ENCODE data around the gene GDNF.

GDNF gene

DNA sequence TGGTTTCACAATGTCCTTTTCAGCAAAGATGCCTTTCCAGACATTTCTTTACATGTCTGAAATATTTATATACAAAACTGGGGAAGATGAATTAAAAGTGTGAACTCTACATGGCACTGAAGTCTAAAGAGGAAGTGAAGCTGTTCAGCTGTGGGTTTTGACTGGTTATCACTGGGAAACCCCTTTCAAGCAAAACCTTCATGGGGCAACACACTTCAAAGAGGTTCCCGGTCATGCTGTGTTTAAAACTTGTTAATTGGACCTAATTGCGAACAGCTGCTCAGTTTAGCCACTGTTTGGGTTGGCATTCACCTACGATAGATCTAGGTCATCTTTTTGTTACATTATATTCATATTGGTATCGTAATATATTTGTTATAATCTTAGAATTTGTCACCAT lies 20.0 kb upstream of the GDNF start:
- ATAC-seq (replicated peaks): peak; percentile 97 to 98
- no peak overlapping the region for H3K4me3 Mint-ChIP-seq
- DNase-seq: peak; percentile 14
- H3K4me1 Mint-ChIP-seq: no peaks in the 10 kb centered on the region
- H3K27me3 Mint-ChIP-seq: peaks cover 20 to 32% of the 10 kb centered on the region in 2 donors
- H3K36me3 Mint-ChIP-seq: no peaks in the 10 kb centered on the region
- no peak overlapping the region for H3K27ac Mint-ChIP-seq
- H3K9me3 Mint-ChIP-seq: peaks cover 3 to 4% of the 10 kb centered on the region in 2 donors

DNA sequence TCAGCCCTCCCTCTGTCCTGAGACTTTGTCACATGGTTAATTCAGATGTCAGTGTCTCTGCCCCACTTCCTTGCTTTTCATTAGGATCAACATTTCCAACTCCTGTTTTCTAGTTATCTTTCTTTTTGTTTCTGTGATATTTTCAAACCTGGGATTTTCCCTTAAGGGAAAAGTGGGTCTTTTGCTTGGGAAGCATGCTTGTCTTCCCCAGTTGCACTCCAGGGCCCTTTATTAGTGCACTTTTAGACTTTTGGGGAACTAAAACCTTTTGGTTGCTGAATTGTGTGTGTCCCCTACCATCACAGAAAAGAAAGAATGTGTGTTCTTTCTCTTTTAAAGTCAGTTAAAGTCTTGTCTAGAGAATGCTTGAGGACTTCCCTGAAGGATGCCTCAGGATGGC lies 18.4 kb upstream of the GDNF start:
- ATAC-seq (replicated peaks): no peak
- no peak overlapping the region for H3K4me3 Mint-ChIP-seq
- H3K36me3 Mint-ChIP-seq: no peaks in the 10 kb centered on the region
- H3K4me1 Mint-ChIP-seq: no peaks in the 10 kb centered on the region
- no peak overlapping the region for H3K27ac Mint-ChIP-seq
- peaks cover 18 to 22% of the 10 kb centered on the region in 2 donors for H3K27me3 Mint-ChIP-seq
- no peak for DNase-seq
- H3K9me3 Mint-ChIP-seq: peaks cover 4 to 7% of the 10 kb centered on the region in 2 donors

DNA sequence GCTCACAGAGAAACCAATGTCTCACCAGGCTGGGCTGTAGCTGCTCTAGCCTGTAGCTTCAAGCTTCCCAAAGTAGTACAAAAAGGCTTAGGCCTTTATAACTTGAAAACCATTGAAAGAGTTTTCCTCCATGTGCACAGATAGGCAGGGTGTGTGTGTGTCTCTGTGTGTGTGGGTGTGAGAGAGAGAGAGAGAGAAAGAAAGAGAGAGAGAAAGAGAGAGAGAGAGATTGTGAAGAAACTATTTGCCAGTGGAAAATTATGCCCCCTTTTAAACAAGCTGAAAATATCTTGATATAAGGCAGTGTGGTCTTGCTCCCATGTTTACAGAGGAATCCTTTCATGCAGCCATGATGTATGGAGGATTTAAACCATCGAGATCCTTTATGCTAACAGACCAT lies 17.9 kb upstream of the GDNF start:
- no peak overlapping the region for H3K4me3 Mint-ChIP-seq
- ATAC-seq (replicated peaks): no peak
- H3K36me3 Mint-ChIP-seq: no peaks in the 10 kb centered on the region
- peaks cover 4 to 7% of the 10 kb centered on the region in 2 donors for H3K9me3 Mint-ChIP-seq
- H3K4me1 Mint-ChIP-seq: no peaks in the 10 kb centered on the region
- H3K27me3 Mint-ChIP-seq: peaks cover 20 to 21% of the 10 kb centered on the region in 2 donors
- no peak overlapping the region for H3K27ac Mint-ChIP-seq
- DNase-seq: no peak

DNA sequence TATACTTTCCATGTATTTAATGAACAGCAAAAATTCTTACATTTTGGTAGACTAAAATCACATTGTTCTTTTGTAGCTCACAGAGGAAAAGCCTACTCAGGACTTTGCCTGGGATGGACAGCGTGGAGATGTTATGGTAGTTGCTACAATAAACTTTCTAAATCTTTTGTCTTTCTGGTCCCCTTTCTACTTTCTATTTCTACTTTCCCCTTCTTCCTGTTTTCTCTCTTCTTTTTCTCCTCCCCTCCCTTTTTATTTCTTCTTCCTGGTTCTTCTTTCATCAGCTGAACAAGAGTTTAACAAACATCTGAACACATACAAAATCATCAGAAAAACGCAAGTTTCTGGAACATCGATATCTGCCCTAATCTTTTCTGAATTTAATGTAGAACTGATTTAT lies 15.6 kb upstream of the GDNF start:
- no peak overlapping the region for H3K27ac Mint-ChIP-seq
- no peak overlapping the region for H3K4me3 Mint-ChIP-seq
- peaks cover 18 to 26% of the 10 kb centered on the region in 2 donors for H3K27me3 Mint-ChIP-seq
- ATAC-seq (replicated peaks) (no peak), DNase-seq (no peak)
- H3K36me3 Mint-ChIP-seq: no peaks in the 10 kb centered on the region
- peaks cover 4 to 9% of the 10 kb centered on the region in 2 donors for H3K9me3 Mint-ChIP-seq
- no peaks in the 10 kb centered on the region for H3K4me1 Mint-ChIP-seq

DNA sequence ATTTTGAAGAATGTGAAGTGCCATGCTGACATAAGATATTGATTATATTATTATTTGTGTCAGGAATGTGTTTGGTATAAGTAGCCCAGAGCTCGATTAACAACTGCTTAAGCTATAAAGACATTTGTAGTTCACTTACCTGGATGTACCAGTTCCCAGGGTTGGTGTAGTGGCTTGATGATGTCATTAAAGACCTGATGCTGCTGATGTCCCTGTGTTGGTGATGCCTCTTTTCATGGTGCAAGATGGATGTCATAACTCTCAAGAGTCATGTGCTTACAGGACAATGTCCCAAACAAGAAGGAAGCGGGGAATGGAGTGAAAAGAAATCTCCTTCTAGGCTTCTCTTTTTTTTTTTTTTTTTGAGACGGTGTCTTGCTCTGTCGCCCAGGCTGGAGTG lies 11.5 kb upstream of the GDNF start:
- peaks cover 4 to 8% of the 10 kb centered on the region in 2 donors for H3K9me3 Mint-ChIP-seq
- no peak overlapping the region for H3K4me3 Mint-ChIP-seq
- peaks cover 13 to 17% of the 10 kb centered on the region in 2 donors for H3K27me3 Mint-ChIP-seq
- ATAC-seq (replicated peaks) (no peak), DNase-seq (no peak)
- H3K4me1 Mint-ChIP-seq: no peaks in the 10 kb centered on the region
- no peak overlapping the region for H3K27ac Mint-ChIP-seq
- no peaks in the 10 kb centered on the region for H3K36me3 Mint-ChIP-seq

DNA sequence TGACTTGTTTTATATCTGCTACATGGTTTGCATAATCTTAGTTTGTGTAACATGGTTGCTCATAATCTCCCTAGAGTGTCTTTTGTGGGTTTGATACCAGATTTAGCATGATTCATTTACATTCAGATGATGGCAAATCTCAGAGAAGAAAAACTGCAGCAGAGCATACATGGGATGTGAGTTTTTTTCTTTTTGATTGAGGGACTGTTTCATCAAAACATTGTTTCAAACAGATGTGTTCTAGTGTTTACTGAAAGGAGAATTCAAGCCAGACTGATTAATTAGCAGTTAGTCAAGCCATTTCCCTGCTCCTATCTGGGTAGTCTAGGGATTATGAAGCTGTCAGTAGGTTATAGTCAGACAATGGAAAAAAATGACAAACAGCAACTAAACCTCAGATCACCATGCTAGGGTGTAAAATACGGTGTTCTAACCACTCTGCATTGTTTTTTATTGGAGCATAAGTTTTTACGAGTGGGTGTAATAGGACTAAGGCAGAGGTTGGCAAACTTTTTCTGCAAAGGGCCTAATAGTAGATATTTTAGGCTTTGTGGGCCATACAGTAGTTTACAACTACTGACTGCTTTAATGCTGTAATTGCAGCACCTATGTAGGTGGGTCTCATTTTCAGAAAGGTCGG lies 10.5 kb upstream of the GDNF start:
- no peaks in the 10 kb centered on the region for H3K36me3 Mint-ChIP-seq
- H3K4me1 Mint-ChIP-seq: no peaks in the 10 kb centered on the region
- ATAC-seq (replicated peaks) (no peak), DNase-seq (no peak)
- H3K27ac Mint-ChIP-seq: no peak overlapping the region
- peaks cover 14 to 20% of the 10 kb centered on the region in 2 donors for H3K27me3 Mint-ChIP-seq
- H3K4me3 Mint-ChIP-seq: no peak overlapping the region
- H3K9me3 Mint-ChIP-seq: peaks cover under 1 to 6% of the 10 kb centered on the region in 2 donors

DNA sequence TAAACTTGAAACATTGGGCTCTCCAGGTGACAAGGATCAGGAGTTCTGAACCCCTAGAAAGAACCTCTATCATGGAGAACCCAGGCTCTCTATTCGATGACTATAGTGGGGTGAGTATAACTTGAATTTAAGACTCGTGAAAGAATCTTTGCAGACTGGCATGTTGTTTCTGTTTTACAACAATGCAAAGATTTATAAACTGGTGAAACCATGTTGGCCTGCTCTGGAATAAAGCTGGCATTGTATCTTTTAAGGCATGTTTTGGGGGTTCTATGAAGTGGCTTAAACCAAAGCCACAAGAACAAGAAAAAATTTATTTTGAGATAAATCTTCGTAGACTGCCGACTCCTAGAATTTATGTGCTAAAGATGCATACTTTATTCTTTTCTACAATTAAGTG lies 9.8 kb upstream of the GDNF start:
- ATAC-seq (replicated peaks) (no peak), DNase-seq (no peak)
- Mint-ChIP-seq H3K27me3 (peaks cover 20 to 21% of the 10 kb centered on the region in 2 donors), H3K9me3 (peaks cover 0 to 5% of the 10 kb centered on the region in 2 donors), H3K36me3 (no peaks in the 10 kb centered on the region), H3K4me1 (no peaks in the 10 kb centered on the region), H3K4me3 (no peak overlapping the region), H3K27ac (no peak overlapping the region)

DNA sequence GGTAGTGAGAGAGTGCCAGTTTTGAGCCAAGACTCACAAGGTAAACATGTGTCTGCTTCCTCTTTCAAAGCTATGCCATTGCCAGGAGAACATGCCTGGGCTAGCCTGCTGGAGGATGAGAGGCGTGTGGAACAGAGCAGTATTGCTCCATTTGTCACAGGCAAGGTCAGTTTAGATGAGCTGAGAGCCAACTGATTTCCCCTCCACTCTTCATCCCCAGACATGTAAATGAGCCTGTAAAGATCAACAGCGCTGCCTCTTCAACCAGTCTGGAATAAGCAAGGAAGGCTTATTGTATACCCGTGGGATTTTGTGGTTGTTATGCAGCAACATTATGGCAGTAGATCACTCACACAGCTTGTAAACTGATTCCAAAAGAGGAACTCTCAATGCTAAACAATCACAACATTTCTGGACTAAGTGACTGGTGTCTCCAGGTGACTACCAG lies 8.2 kb upstream of the GDNF start:
- no peak overlapping the region for H3K4me3 Mint-ChIP-seq
- no peaks in the 10 kb centered on the region for H3K4me1 Mint-ChIP-seq
- ATAC-seq (replicated peaks) (peak; percentile 48 to 52), DNase-seq (no peak)
- no peak overlapping the region for H3K27ac Mint-ChIP-seq
- H3K27me3 Mint-ChIP-seq: peaks cover 19 to 36% of the 10 kb centered on the region in 2 donors
- H3K36me3 Mint-ChIP-seq: no peaks in the 10 kb centered on the region
- H3K9me3 Mint-ChIP-seq: peaks cover 0 to 2% of the 10 kb centered on the region in 2 donors

DNA sequence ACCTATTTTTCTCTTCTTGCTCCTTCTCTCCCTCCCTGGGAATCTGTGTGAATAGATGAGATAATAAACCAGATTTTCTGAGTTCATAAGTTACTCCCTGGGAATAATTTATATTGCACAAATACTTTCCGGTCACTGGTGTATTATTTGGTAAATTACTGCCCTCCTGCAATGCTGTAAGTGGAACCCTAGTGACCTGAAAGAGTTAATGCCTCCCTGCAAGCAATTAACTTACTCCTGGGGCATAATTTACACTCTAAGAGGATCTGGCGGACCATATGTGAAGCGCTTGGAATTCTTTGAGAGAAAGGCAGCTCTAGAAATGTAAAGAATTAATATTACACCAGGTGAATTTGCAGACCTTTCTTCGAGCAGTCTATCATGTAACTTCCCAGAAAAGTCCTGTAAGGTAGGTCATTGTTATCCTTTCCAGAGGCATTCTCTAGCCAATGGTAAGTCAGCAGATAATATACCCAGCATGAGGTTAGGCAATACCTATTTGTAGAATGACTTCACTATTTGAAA lies 7.0 kb upstream of the GDNF start:
- H3K27me3 Mint-ChIP-seq: peaks cover 24 to 43% of the 10 kb centered on the region in 2 donors
- no peaks in the 10 kb centered on the region for H3K4me1 Mint-ChIP-seq
- no peaks in the 10 kb centered on the region for H3K36me3 Mint-ChIP-seq
- H3K4me3 Mint-ChIP-seq: no peak overlapping the region
- DNase-seq (no peak), ATAC-seq (replicated peaks) (no peak)
- H3K27ac Mint-ChIP-seq: no peak overlapping the region
- no peaks in the 10 kb centered on the region for H3K9me3 Mint-ChIP-seq

DNA sequence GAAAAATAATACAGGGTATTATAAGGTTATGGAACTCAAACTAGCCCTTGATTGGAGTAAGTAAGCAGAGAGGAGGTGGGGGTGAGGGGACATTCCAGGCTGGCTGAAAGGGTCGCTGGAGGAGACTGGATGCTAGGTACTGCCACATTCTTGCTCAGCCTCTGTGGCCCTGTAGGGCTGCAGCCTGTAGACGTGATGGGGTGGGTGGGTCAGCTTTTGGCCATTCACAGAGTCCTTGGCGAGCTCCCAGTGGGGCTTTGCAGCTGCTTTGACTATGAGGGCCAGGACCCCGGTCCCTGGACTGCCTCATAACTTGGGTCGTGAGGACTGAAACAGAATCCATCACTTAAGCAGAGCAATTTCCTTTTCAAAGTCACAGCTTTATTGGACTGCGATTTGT lies 4.2 kb upstream of the GDNF start:
- Mint-ChIP-seq H3K4me3 (no peak overlapping the region), H3K27me3 (peaks cover 40 to 68% of the 10 kb centered on the region in 2 donors)

DNA sequence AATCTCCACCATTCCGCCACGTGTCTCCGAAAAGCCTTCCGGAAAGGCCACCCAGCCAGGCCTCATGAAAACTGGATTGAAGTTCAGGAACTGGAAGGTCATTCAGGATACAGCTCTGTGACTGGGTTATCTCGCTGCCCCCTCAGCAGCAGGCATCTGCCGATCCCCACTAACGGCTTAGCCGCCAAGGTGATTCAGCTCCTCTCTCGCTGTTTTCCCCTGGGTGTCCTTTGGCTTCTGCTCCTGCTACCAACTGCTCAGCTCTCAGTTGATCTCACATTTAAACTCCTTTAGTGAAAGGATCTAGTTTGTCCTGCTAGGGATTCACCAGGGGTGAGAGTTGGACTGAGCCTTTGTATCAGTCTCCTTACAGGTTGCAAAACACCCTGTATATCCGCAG lies 2.2 kb upstream of the GDNF start:
- no peak overlapping the region for H3K4me3 Mint-ChIP-seq
- peaks cover 17 to 23% of the 10 kb centered on the region in 2 donors for H3K4me1 Mint-ChIP-seq
- H3K9me3 Mint-ChIP-seq: no peaks in the 10 kb centered on the region
- H3K27me3 Mint-ChIP-seq: peaks cover 59 to 79% of the 10 kb centered on the region in 2 donors
- no peak for ATAC-seq (replicated peaks)
- H3K36me3 Mint-ChIP-seq: peaks cover 0 to 4% of the 10 kb centered on the region in 2 donors
- DNase-seq: no peak
- no peak overlapping the region for H3K27ac Mint-ChIP-seq

More for the DNA sequence above, 4.2 kb upstream of the GDNF start:
- peak overlapping the region; percentile 11 for H3K27ac Mint-ChIP-seq
- no peak for DNase-seq
- H3K9me3 Mint-ChIP-seq: no peaks in the 10 kb centered on the region
- no peak for ATAC-seq (replicated peaks)
- H3K4me1 Mint-ChIP-seq: peaks cover 3% of the 10 kb centered on the region in 2 donors
- no peaks in the 10 kb centered on the region for H3K36me3 Mint-ChIP-seq

DNA sequence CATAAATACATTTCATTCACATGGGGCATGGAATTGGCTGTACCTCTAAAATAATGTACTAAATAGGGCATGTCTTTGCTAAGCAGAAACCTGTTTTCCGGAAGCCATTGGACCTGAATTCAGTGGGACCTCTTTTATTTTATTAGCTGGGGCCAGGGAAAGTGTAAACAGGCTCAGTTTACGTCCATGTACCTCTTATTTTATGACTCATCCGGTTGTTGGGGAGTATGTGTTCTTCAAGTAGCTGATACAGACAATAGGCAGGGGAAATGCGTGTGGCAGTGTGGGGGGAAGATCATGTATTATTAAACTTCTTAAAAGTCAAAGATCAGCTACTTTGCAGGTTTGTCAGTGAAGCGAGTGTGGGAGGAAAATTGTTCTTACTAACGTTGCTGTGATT lies 1.4 kb upstream of the GDNF start:
- ATAC-seq (replicated peaks): no peak
- Mint-ChIP-seq H3K9me3 (no peaks in the 10 kb centered on the region), H3K36me3 (peaks cover 0 to 4% of the 10 kb centered on the region in 2 donors), H3K27me3 (peaks cover 64 to 88% of the 10 kb centered on the region in 2 donors), H3K4me1 (peaks cover 18 to 30% of the 10 kb centered on the region in 2 donors), H3K4me3 (no peak overlapping the region), H3K27ac (no peak overlapping the region)
- no peak for DNase-seq

DNA sequence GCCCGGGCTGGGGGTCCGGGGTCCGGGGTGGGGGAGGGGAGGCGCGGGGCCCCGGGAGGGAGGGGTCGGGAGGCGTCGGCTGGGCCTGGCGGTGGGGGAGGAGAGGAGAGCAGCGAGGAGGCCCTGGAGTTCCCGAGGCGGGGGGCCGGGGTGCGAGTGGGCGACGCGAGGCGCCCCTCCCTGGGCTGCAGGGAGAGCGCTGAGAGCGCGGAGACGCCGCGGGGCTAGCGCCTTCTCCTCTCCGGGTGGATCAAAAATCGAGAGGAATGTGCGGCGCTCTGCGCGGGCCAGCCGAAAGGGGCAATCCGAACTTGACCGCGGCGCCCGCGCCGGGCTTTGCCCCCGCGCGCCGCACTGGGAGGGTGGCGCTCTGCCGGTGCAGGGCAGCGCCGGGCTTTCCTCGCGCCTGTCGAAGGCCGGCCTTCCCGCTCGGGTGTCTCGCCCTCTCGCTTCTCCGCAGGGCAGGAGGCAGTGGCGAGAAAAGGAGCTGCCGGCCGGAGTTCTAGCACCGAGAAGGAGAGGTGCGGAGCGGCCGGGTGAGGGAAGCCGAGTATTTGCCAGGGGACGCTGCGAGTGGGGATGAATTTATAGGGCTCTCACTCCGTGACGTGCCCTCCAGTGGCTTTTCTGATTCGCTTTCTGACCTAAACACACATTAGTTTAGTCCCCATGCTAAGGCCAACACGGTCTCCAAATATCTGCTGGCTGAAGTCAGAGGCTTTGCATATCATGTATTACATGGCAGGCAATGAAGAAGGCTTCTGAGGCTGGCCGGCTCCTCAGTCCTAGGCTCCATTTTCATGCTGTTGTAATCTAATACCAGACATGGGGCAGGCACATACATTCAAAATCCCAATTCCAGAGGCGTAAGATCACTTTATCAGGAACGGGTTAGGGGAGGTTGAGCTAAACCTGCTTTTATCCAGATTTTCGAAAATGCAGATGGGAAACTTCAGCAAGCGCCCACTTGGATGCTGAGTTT lies 503 bp upstream of the GDNF start:
- Mint-ChIP-seq H3K4me1 (peaks cover 18 to 39% of the 10 kb centered on the region in 2 donors), H3K27ac (no peak overlapping the region), H3K36me3 (peaks cover 0 to 4% of the 10 kb centered on the region in 2 donors), H3K9me3 (no peaks in the 10 kb centered on the region), H3K27me3 (peaks cover 70 to 96% of the 10 kb centered on the region in 2 donors), H3K4me3 (peak overlapping the region; percentile 59)
- no peak for DNase-seq
- ATAC-seq (replicated peaks): no peak

DNA sequence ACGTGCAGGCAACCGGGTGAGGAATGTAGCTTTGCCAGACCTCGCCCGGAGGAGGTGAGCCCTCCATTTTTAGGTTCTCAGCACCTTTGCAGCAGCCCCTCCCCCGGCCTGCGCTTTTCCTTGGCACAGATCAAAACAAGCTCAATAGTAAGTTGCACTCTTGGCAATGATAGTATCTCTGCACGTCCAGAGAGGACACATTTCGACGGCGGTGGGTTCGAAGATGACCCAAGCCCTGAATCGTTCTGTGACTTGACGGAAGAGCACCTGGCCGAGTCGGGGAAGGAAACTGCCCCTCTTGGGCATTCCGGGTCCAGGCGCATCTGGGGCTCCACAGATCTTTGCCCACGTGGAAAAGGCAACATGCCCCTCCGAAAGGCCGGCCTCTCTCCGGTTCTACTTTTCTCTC lies 904 bp downstream of the GDNF start:
- Mint-ChIP-seq H3K36me3 (peaks cover 0 to 4% of the 10 kb centered on the region in 2 donors), H3K27ac (peak overlapping the region; percentile 77), H3K9me3 (no peaks in the 10 kb centered on the region), H3K4me3 (peak overlapping the region in 1 of 2 donors; percentile 28), H3K4me1 (peaks cover 25 to 47% of the 10 kb centered on the region in 2 donors), H3K27me3 (peaks cover 73 to 97% of the 10 kb centered on the region in 2 donors)
- no peak for ATAC-seq (replicated peaks)
- no peak for DNase-seq
